NCI-H2171 (cell line): Measurements from ENCODE around the gene KLF6.

ENCODE experiments used
- DNase-seq: peaks from one replicate; lab custom pipeline; 2025; lab: John Stamatoyannopoulos, UW

KLF6 gene

GRCh38 chr10:3729397-3729976, 55.5 kb downstream of the KLF6 start:
- no peak for DNase-seq

GRCh38 chr10:3728563-3728962, 56.4 kb downstream of the KLF6 start:
- DNase-seq, result no peak

GRCh38 chr10:3727268-3727667, 57.7 kb downstream of the KLF6 start:
- DNase-seq, result no peak
